Raji (cell line): Measurements from ENCODE around the gene DCK.

Experiments
- POLR2A ChIP-seq: IDR thresholded peaks from 2 replicates; pipeline ENCODE4 v1.6.1; 2011; ENCODE audit warnings: low read depth, low read length, control low read depth; ENCODE audit not compliant: insufficient read depth

Gene DCK

GRCh38 chr4:70993181-70994068 lies at the start of gene DCK:
DCK (plus strand) TSS chr4:70993649; CDS start chr4:70993836, 187 bp downstream.
- peak; percentile 81 for TF ChIP-seq POLR2A

GRCh38 chr4:70945046-70945445 lies 48.4 kb upstream of the DCK start:
- TF ChIP-seq POLR2A: no peak

DNA sequence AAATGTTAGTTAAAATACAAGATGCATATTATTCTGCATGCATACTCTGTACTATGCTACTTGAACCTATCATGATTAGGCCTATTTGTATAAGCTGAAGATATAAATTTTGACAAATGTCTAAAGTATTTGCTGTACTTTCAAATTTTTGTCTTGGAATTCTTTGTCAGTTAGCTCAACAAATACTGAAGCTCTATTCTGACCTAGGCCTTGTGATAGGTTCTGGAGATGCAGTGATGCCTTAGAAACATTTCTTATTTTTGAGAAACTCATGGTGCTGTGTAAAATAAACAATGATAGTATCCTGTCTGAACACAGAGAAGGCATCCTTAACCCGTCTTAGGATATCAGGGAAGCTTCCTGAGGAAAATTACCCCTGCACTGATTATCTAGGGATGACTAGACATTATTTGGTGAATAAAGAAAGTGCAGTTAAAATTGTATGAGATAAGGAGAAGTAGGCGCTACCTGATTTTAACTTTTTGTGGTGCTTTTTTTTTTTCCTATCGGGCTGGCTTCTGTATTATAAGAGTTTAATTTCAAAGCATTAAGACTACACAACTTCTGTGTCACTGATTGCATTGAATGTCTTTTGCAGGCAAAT lies 47.9 kb upstream of the DCK start:
- TF ChIP-seq POLR2A: no peak

DNA sequence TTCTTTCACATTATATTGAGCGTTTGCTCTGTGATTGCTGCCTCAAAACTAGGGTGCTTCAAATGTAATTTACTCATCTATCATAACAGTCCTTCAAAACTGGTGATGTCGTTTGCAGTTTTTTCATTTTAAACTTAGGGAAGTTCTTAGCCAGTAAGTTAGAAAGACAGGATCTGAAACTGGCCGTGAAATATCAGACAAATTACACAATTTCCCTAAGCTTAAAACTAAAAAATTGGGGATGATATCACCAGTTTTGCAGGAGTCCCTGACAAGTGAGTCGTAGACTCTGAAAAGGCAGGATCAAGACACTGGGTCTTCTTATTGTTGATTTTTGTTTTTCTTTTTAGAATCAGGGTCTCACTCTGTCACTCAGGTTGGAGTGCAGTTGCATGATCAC lies 46.5 kb upstream of the DCK start:
- no peak for TF ChIP-seq POLR2A

DNA sequence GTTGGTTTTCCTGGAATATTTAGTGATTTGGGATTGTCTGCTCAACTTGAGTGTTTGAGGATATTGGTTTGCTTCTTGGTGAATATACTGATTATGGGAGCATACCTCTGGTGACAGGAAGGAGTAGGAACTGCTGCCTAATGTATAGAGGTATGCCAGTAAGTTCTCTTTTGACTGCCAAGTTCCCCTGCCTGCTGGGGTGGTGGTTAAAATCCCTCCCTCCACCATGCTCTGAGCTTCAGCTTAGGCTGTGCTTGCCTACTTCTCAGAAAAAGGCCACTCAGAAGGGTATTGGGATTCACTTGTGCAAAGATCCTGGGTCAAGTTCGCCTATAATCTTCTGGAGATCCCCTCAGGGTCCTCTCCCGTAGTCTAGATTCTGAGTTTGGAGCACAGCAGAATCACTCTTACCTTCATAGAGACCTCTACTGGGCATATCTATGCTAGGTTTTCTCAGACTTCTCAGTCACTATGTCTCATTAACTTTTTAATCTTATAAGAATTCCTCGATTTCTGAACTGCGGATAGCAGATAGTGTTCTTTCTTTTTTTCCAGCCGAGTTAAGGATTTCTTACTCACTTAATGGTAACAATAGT lies 44.7 kb upstream of the DCK start:
- TF ChIP-seq POLR2A: no peak

- no peak for TF ChIP-seq POLR2A
Measured at GRCh38 chr4:70954032-70954431, 39.4 kb upstream of the DCK start.

- no peak for TF ChIP-seq POLR2A
Measured at GRCh38 chr4:70956549-70957210, 36.8 kb upstream of the DCK start.

DNA sequence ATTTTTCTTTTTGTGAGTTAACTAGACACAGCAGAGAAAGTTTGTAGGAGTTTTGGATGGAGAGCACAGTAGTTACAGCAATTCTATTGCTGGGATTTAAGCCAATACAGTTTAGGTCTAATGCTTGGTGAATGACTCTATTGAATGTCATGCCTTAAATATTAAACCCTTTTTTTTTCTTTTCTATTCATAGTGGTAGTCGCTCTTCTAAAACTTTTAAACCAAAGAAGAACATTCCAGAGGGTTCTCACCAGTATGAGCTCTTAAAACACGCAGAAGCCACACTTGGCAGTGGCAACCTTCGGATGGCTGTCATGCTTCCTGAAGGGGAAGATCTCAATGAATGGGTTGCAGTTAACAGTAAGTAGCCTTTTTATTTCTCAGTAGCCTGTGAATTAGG lies 34.8 kb upstream of the DCK start:
- TF ChIP-seq POLR2A: no peak

GRCh38 chr4:70969076-70969475 lies 24.4 kb upstream of the DCK start:
- TF ChIP-seq POLR2A: no peak

GRCh38 chr4:70976252-70976651 lies 17.2 kb upstream of the DCK start:
- no peak for TF ChIP-seq POLR2A

DNA sequence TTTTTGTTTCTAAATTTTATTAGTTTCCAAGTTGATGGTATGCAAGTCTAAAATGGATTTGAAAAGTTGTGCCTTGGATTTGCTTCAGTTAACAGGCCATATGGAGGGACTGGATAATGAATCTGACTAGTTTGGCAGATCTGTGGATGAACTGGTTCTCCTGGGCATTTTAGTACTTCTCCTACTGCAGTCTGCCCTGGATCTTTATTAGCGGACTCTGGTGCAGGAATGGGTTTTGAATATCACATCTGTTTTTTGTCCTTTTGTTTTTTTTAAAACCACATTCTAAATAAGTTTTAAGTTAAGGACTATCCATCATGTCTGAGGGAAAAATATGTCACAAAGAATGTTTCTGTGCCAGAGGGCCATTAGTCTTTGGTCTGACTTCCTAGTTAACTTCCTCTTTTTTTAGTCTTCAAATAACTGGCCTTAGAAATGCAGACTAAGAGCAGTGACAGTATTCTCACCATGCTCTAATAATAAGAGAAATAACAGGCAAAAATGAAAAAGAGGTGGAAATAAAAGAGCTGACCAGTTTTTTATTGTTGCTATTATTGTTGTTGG lies 13.9 kb upstream of the DCK start:
- no peak for TF ChIP-seq POLR2A

- no peak for TF ChIP-seq POLR2A
Measured at GRCh38 chr4:70980196-70980595, 13.3 kb upstream of the DCK start.

DNA sequence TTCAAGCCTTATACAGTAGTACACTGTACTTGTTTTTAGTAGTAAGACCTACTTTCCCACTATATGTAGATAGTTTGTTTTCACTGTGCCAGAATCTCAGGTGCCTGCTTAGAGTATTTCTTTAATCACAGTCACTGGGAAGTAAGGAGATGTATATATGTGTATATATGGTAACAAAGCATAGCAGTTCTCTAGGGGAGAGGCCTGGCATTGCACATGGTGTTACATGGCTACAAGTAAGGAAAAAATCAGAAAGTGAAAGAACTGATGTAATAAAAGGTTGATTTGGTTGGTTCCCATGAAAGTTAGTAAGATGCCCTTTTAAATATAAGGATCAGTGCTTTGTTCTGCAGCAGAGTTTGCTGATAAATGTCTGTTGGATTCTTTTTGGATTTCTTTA lies 9.3 kb upstream of the DCK start:
- no peak for TF ChIP-seq POLR2A

GRCh38 chr4:70984589-70984988 lies 8.9 kb upstream of the DCK start:
- TF ChIP-seq POLR2A: no peak

GRCh38 chr4:70991596-70991995 lies 1.9 kb upstream of the DCK start:
- no peak for TF ChIP-seq POLR2A

GRCh38 chr4:70992391-70992881 lies 1.0 kb upstream of the DCK start:
- TF ChIP-seq POLR2A: no peak

- TF ChIP-seq POLR2A: no peak
Measured at GRCh38 chr4:70994069-70994366, 569 bp downstream of the DCK start.
